GM19035 (cell line): Measurements from ENCODE around the gene FSHR.

Source experiments
- ATAC-seq: cut with Tn5 transposase; IDR thresholded peaks from one replicate; pipeline ENCODE4 v1.9.1; 2021; ENCODE audit not compliant: unreplicated experiment

The FSHR gene

DNA sequence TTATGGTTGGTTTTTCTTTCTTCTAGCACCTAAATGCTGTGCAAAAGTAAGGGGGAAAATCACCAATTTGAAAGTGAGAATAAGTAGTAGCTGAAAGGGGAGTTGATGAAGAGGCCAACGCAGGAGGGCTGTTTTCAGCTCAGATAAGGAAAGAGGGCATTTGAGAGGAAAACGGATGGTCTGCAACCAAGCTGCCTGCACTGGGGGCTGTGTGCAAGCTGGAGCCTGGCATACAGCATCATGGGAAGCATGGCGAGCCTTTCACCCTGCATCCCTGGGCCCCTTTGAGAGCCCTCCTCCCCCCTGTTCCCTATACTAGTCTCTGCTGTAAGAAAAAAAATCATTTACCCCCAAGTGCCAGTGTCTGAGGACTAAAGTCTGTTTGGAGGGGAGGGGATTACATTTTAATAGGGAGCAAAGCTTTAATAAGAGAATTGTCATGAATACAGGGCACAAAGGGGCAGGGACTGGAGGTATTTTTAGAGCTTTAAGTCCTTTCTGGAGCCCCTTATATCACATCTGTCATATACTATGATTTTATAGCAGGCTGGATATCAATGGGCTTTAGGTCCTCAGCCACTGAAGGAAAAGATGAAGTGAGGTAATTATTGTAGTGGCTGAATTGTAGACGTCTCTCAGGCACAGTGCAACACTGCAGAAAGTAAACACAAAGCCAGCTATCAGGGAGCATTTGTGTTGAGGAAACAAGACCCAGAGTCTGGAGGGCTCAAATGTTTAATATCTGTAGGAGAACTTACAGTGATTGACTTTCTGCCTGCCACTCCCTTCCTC lies 120.7 kb downstream of the FSHR start:
- no peak for ATAC-seq

DNA sequence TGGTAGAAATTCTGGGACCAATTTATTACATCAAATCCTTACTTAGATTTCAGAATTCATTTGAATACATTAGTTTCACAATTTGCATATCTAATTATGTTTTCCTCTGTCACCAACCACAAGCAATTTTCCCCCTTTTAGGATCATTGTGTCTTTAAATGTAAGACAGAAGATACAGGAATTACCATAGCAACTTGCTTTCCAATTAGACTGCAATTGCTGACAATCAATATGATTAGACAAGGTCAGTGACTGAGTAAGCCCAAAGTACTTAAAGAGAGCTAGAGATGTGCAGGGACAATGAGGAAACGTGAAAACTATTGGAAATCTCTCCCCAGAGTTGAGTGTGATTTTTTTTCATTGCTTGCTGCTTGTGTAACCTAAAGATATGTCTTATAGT lies 121.4 kb downstream of the FSHR start:
- no peak for ATAC-seq

DNA sequence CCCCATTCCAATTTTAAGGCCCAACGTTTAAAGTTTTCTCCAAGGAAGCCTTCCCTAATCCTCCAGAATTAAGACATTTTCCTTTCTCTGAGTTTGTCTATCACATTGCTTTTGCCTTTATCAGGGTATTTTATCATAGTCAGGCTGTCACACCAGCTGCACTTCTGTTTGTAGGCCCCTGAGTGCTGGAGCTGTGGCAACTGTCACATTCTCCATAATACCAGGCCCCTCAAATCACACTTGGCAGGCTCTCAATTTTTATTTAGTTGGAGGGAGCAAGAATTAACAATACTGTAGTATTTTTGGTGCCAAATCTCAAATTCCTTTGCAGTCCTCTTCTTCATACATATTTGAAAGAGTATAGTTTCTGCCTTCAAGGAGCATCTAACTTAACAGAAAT lies 122.2 kb downstream of the FSHR start:
- ATAC-seq: no peak

DNA sequence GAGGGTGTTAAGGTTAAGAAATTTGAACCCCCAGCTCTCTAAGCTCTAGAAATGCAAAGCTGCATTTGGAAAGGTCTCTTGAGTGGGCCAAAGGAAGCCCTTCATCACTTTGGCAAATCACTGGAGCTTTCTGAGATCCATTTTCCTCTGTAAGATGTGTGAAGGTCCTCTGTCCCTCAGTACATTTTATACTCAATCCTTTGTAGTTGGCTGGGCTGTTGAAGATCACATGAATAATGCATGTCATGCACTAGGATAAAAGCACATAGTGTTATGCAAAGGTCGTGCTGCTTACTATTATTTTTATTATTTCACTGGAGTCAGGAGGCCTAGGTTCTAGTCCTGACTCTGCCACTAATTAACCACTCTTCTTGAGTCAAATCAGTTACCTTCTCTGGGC lies 124.9 kb downstream of the FSHR start:
- ATAC-seq: no peak

DNA sequence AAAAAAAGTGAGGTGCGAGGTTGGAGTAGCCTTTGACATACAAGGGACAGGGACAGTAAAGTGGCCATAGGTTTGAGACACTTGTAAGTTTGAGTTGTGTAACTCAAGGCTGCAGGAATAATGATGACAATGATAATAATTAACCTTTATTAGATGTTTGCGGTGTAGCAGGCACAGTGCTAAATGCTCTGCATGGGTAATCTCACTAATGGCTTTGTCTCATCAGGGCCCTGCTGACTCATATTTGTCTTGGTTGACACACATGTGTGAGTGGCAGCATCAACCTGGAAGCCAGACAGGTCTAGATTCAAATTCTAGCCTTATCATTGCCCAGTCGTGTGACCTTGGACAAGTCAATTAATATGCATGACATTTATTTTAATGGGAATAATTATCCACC lies 126.2 kb downstream of the FSHR start:
- peak; percentile 94 for ATAC-seq

DNA sequence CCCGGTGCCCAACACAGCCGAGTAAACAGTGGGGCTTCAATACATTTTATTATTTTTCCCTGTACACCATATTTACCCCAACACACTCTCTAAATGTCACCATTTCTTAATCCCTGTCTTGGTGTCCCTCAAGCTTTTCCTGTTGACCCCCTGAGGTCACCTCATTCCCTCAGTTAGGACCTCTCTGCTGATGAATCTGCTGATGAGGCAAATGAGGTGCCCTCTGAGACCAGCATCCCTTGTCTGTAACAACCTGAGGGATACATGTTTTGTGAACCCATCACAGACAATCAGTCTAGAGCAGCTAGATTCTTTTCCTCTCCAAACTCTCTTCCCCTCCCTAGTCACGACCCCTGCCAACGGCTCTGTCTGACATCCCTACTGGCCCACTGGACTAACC lies 127.6 kb downstream of the FSHR start:
- no peak for ATAC-seq

DNA sequence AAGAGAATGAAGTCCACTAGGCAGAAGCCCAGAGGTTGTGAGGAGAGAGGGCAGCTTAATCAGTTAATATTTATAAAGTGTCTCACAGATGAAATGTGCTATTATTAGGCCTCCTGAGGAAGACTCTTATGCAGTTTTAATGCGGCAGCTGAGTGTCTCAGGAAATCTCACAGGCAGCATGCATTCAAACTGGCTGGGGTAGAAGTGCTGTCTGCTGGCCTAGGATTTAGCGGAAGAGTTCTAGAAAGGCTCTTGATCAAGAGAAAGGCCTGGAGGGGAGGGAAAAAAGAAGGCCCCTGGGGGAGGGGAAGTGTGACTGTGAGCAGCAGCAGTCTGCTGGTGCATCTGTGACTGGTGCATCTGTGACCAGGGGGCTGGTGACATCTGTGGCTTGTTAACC lies 133.0 kb downstream of the FSHR start:
- ATAC-seq: no peak

DNA sequence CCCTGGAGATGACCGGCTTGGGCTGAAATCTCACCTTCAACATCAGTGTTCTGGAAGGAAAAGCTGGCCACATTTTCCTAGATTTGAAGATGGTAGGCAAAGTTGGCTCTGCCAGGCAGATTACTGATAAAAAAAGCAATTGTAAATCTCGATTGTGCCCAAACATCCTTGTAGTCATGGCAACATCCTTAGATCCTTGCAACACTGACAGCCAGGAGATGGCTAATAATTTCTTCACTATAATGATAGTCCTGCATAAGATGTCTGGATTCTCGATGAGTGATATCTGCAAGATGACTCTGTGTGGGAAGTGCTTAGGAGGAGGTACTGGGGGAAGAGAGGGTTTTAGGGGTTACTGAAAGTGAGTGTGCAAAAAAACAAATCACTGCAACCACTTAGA lies 149.1 kb downstream of the FSHR start:
- ATAC-seq: no peak

DNA sequence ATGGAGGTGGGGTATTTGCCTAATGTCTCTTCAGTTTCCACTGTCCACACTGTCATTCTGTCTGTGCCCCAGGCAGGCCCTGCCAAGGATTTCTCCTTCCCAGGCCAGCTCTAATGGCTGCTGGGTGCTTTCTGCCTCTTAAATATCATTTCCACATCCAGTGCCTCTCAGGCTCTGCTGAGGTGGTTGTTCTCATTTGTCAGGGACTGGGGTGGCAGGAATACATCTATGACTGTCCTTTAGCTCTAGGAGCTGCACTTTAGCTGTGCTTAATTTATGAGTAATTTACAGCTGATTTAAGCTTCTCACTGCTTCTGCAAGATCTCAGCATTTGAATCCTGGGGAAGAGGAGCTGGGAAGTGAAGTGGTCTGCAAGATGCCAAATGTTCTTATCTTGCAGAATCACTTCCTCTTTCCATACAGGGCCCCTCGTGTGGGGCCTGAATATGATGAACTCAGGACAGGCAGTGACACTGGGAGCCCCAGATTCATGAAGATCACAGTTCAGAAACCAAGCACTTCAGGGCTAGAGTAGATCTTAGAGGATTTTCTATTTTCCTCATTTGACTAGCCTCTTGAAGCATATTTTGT lies 150.2 kb downstream of the FSHR start:
- peak; percentile 71 for ATAC-seq

DNA sequence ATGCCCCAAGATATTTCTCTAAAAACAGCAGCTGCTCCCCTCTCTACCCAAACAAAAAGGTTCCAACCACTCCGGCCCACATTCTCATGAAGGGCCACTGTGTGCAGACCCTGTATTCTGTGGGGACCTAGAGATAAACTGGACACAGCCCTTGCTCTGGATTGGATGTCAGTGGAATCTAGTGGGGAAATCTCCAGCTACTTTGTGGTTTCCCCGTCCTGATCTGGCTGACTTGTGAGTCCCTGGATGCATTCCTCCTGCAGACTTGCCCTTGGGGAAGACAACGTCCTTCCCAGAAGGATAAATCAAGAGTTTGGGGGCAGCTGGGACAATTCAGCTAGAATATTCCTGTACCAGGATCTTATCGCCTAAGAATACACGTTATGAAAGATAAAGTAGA lies 151.1 kb downstream of the FSHR start:
- ATAC-seq: no peak

DNA sequence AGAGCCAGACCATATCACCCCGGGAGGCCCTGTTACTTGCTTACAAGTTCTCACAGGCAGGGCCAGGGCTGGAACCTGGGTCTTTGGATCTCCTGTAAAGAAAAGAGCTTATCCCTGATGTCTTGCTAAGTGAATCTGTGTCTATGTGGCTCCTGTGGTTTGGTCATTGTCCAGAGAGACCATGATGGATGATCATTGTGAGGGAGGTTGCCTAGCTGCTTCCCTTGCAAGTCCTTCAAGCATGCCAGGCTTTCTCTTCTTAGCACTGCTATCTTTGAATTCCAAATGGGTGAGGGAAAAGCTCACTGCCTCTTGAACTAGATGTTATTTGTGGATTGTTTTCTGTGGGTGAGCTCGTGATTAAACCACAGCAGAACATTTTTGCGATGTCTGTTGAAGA lies 151.6 kb downstream of the FSHR start:
- no peak for ATAC-seq

DNA sequence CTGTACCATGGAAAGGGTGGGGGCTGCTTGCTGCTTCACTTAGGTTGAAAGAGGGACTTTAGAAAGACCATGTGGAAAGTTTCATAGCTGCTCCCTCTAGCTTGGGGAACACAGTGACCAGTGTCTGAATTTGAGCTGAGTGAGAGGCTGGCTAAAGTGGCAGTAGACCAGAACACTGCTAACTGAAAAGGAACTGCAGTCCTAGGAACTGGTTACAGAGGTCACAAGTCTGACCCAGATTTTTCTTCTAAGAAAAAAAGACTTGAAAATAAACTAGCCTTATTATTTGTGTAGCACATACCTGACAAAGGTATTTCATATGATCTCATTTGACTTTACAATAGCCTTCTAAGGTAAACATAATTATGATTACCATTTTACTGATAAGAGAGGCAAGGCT lies 153.6 kb downstream of the FSHR start:
- ATAC-seq: no peak

DNA sequence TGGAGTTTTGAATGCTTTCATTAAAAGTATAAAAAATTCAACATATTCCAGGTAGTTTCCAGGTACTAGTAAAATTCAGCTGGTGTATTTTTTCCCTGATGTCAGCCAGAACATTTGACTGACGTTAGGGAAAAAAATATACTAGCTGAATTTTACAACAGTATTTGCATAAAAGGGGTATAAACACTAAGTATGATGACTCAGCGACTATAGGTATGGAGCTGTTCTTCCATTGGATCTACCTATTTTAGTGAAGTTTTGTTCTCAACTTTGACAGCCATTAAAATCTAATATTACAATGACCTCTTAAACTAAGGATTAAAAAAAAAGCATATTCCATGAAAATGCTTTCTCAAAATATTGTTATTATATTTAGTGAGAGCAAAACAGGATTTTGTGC lies 155.9 kb downstream of the FSHR start:
- no peak for ATAC-seq

DNA sequence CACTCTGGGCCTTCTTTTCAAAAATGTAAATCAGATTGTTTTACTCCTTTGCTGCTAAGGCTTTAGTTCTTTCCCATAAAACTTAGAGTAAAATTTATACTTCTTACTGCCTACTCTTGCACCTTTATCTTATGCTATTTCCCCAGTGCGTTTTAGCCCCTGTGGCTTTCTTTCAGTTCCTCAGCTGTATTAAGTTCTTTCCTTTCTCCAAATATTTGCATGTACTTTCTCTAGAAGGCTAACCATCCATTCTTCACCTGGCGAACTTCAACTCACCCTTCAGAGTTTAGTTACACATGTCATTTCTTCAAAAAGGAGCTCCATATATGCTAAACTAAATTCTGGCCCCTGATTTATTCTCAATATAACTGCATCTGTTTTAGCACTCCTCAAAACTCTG lies 160.7 kb downstream of the FSHR start:
- ATAC-seq: no peak

DNA sequence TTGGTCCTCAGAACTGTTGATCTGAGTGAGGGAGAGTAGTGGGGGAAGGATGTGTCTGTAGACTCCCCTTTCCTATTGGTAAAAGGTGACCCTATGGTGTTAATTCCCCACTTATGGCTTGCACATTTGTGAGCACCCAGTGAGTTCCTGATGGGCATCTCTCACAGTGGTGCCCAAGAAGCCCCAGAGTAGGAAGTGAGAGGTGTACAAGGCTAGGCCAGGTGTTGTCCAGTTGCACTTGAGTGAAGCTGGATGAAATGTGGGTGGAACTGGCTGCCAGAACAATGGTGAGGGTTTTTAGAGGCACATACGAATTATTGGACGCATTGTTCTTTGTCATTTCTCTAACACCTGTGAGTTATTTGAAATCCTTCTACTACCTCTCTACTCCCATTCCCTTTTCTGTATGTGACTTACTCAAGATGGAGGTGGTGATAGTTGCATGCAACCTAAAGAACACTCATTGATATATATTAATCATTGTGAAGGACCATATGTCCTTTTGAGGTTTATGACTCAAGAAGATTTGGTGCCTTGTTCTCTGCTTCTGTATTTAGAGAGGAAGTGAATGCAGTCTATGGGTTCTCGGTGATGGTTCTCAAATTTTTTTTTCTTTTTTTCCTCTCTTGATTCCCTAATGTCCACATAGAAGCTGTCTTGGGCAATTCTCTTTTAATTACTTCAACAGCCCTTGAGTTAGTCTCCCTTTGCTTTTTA lies 162.7 kb downstream of the FSHR start:
- ATAC-seq: peak; percentile 42

DNA sequence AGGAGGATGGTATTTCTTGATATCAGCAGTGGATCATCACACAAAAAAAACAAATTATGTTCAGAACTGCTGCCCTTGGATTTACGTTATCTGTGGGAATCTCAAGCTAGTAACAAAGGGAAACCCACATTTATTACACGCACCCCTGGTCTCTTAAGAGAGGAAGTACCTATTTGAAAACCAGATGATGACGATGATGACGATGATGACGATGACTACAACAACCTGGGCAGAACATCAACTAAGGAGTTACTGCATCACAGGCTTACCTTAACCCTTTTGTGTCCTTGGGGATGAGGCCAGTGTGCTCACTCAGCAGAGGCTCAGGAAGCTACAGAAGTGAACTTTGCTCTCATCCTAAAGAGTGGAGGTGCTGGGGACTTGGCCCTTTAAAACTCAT lies 169.4 kb downstream of the FSHR start:
- peak; percentile 30 for ATAC-seq

DNA sequence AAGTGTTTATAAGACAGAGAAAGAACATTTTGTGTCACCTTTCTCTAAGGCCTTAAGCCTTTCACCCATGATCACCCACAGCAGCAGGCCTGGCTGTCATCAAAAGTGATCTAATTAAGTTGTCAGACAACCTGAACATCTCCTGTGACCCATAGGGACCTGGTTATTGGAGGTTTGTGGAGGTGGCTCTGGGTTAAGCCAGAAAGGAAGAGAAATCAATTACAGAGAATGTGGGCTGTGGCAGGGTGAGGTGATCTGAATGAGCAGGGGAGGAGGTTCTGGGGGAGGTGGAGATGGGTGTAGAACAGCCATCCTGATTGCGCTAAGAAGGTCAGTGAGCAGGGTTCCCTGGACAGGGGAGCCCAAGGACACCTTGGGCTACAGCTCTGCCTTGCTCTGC lies 170.8 kb downstream of the FSHR start:
- no peak for ATAC-seq

DNA sequence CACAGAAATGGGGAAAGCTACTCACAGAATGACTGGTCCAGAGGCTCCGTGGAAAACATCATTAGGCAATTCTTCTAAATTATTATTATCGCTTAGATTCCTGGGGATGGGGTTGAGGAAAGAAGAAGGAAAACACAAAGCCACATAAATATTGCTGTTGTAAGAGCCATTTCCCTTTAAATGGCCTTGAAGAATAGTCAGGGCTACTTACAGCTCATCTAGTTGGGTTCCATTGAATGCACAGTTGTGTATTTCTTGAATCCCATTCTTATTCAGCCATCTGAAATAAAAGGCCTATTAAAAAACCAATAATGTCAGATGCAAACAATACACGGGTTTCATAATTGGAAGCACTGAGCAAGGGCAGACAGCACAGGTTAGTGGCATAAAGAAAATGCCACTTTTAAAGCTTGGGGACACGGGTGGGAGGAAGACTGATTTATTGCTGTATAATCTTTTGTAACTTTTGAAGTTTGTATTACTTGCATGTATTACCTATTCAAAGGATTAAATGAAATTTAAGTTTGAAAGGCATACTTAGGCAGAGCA lies 171.4 kb downstream of the FSHR start:
- no peak for ATAC-seq

DNA sequence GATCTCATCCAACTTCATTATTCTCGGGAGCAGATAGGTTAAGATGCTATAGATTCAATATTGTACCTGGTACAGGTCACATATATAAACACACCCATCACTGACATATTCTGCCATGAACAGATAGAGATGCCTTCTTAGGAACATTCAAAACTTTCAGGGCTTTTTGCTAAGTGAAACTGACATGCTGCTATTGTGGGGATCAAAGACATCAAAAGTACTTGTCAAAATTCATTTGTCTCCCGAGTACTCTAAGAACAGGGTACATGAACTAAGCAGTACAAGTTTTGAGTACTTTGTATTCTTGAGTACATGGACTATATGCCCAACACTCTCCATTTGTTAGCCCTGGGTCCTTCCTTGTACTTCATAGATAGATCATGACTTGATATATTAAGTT lies 173.5 kb downstream of the FSHR start:
- ATAC-seq: no peak

DNA sequence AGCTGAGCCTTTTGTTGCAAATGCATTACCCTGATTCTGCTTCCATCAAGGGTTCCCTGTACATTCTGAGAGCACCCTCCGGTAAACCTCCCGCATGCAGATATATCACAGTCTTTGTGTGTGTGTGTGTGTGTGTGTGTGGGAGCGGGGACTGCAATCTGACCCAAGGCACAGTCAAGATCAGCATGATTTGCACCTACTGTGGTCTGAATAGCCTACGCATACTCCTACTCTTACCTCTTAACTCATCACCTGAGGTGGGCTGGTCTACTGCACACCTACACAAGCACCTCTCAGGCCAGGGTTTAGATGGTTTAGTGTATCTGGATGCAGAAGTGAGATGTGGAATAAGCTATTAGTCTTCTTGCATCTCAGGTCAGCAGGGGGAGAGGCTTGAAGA lies 174.6 kb downstream of the FSHR start:
- ATAC-seq: no peak

DNA sequence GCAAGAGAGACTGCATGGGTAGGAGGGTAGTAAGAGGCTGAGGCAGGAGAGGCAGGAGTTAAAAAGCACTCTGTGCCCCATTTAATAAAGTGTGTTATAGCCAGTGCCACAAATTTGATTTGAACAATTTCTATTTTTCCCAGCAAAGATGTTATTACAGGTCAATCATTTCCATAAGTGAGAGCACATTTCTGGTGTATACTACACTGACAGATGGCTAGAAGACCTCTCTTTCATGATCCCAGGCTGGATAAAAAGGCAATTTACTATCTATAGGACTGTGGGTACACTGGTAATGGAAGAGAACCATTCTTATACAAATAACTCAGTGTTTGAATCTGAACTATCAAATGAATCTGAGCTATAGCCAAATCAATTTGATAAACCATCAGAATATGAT lies 176.2 kb downstream of the FSHR start:
- ATAC-seq: no peak

DNA sequence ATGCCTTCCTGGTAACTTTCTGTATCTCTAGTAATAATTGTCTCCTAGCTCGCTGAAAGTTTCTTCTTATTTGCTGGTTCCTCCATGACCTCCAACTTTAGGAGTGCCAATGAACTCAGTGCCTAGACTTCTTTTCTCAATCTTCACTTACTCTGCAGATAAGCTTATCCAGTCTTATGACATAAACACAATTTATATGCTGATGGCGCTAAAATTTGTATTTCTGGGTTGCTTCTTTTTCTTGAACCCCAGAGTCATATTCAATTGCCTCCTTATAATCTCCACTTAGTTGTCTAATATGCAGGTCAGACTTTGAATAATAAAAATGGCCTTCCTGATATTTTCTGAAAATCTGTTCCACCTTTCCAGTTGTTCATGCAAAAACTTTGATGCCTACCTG lies 182.5 kb downstream of the FSHR start:
- no peak for ATAC-seq
